Measurements from ENCODE around the gene ERVMER34-1. TPM values are rescaled to one million over a fixed set of nuclear protein-coding genes. Genes with fewer than 3 reads are reported as not detected.

ERVMER34-1 gene
- total RNA-seq, 3 donors from 2014 or later (not counting 1 experiment from before 2014, with no cell fraction given), result not detected

DNA sequence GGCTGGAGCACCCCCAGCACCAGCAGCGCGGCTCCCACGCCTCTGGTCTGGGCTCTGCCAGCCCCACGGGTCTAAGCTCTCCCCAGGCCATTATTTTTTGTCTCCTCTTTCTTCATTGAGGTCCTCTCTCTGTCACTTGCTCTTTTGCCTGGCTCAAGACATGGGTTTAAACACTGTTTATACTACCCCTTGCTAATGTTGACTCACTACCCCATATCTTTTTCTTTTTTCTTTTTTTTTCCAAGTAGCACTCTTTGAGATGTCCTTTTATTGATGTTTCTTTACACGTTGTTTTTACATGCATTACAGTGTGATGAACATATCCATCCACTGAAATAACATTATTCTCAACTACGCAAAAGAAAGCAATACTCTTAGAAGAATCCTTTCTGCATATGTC, 1.7 kb upstream of the ERVMER34-1 start:
- Histone ChIP-seq H3K36me3 (ENCODE audit: control insufficient read depth, insufficient read depth, low read length) (no peaks in the 10 kb centered on the region), H3K27ac (ENCODE audit: low read length) (no peak overlapping the region), H3K4me3 (ENCODE audit: low read length) (no peak overlapping the region), H3K27me3 (ENCODE audit: control insufficient read depth, insufficient read depth, low read length) (peaks cover 15% of the 10 kb centered on the region), H3K9me3 (ENCODE audit: control insufficient read depth, insufficient read depth, low read length) (no peaks in the 10 kb centered on the region), H3K4me1 (ENCODE audit: control insufficient read depth, insufficient read depth, low read length) (peaks cover 14% of the 10 kb centered on the region)
- TF ChIP-seq, protein P1, sequence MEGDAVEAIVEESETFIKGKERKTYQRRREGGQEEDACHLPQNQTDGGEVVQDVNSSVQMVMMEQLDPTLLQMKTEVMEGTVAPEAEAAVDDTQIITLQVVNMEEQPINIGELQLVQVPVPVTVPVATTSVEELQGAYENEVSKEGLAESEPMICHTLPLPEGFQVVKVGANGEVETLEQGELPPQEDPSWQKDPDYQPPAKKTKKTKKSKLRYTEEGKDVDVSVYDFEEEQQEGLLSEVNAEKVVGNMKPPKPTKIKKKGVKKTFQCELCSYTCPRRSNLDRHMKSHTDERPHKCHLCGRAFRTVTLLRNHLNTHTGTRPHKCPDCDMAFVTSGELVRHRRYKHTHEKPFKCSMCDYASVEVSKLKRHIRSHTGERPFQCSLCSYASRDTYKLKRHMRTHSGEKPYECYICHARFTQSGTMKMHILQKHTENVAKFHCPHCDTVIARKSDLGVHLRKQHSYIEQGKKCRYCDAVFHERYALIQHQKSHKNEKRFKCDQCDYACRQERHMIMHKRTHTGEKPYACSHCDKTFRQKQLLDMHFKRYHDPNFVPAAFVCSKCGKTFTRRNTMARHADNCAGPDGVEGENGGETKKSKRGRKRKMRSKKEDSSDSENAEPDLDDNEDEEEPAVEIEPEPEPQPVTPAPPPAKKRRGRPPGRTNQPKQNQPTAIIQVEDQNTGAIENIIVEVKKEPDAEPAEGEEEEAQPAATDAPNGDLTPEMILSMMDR (IDR thresholded peaks at IDR 0.05), result no peak
- intact Hi-C loops (cut with micrococcal nuclease), result no loop called here
- ATAC-seq (no peak), DNase-seq (no peak)
- H3K27me3 Mint-ChIP-seq (ENCODE audit: low read depth in 2 of 2), result peaks cover 39 to 58% of the 10 kb centered on the region in 2 donors
- 94% methylated on average over 5 of the region's 6 CpGs for WGBS (ENCODE audit: insufficient coverage)
- peak overlapping the region; percentile 21 for H3K4me3 Mint-ChIP-seq
- no peak overlapping the region for H3K27ac Mint-ChIP-seq
- H3K36me3 Mint-ChIP-seq, result no peaks in the 10 kb centered on the region
- H3K9me3 Mint-ChIP-seq, result no peaks in the 10 kb centered on the region
- H3K4me1 Mint-ChIP-seq, result peaks cover 6 to 7% of the 10 kb centered on the region in 2 donors

GRCh38 chr4:52751487-52751911, 274 bp upstream of the ERVMER34-1 start:
- H3K4me1 Mint-ChIP-seq, result peaks cover 6 to 7% of the 10 kb centered on the region in 2 donors
- DNase-seq, result no peak
- peak overlapping the region; percentile 1 for H3K4me3 ChIP-seq (ENCODE audit: low read length)

DNA sequence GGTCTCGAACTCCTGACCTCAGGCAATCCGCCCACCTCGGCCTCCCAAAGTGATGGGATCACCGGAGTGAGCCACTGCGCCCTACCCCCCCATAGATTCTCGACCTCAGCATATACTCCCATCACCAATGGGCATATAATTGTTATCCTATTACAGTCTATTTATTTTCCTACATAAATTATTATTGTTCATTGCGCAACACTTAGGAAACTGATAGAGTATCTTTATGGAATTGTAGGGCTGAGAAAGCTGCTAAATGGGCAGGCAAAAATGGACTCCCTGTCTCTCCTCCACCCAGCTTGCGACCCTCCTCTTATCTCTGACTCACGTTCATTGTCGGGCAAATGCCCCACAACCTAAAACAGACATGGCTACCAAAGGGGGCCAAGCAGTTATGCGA, 1.0 kb downstream of the ERVMER34-1 start:
- DNase-seq (no peak), ATAC-seq (no peak)
- Mint-ChIP-seq H3K27me3 (ENCODE audit: low read depth in 2 of 2) (peaks cover 44 to 62% of the 10 kb centered on the region in 2 donors), H3K36me3 (no peaks in the 10 kb centered on the region), H3K4me3 (peak overlapping the region; percentile 40), H3K27ac (no peak overlapping the region), H3K4me1 (peaks cover 6 to 7% of the 10 kb centered on the region in 2 donors), H3K9me3 (no peaks in the 10 kb centered on the region)
- Histone ChIP-seq H3K4me1 (ENCODE audit: control insufficient read depth, insufficient read depth, low read length) (peaks cover 14% of the 10 kb centered on the region), H3K36me3 (ENCODE audit: control insufficient read depth, insufficient read depth, low read length) (no peaks in the 10 kb centered on the region), H3K27ac (ENCODE audit: low read length) (no peak overlapping the region), H3K4me3 (ENCODE audit: low read length) (no peak overlapping the region), H3K27me3 (ENCODE audit: control insufficient read depth, insufficient read depth, low read length) (peaks cover 17% of the 10 kb centered on the region), H3K9me3 (ENCODE audit: control insufficient read depth, insufficient read depth, low read length) (no peaks in the 10 kb centered on the region)
- intact Hi-C loops (cut with micrococcal nuclease), result no loop called here
- TF ChIP-seq, protein P1 (IDR thresholded peaks at IDR 0.05), result no peak
- WGBS (ENCODE audit: insufficient coverage), result over 99% methylated on average over 10 of the region's 11 CpGs

More at GRCh38 chr4:52751487-52751911, 274 bp upstream of the ERVMER34-1 start:
- no peaks in the 10 kb centered on the region for H3K36me3 Mint-ChIP-seq
- intact Hi-C loops (cut with micrococcal nuclease), result no loop called here
- H3K4me1 ChIP-seq (ENCODE audit: control insufficient read depth, insufficient read depth, low read length), result peaks cover 14% of the 10 kb centered on the region
- H3K27me3 ChIP-seq (ENCODE audit: control insufficient read depth, insufficient read depth, low read length), result peaks cover 15% of the 10 kb centered on the region
- no peaks in the 10 kb centered on the region for H3K9me3 Mint-ChIP-seq
- H3K27me3 Mint-ChIP-seq (ENCODE audit: low read depth in 2 of 2), result peaks cover 42 to 58% of the 10 kb centered on the region in 2 donors
- TF ChIP-seq, protein P1 (IDR thresholded peaks at IDR 0.05), result no peak
- no peak overlapping the region for H3K27ac Mint-ChIP-seq
- H3K9me3 ChIP-seq (ENCODE audit: control insufficient read depth, insufficient read depth, low read length), result no peaks in the 10 kb centered on the region
- peak in 1 of 3 donors; percentile 20 for ATAC-seq
- peak overlapping the region; percentile 65 for H3K4me3 Mint-ChIP-seq
- WGBS (ENCODE audit: insufficient coverage), result 11% methylated on average over 26 of the region's 26 CpGs
- H3K36me3 ChIP-seq (ENCODE audit: control insufficient read depth, insufficient read depth, low read length), result no peaks in the 10 kb centered on the region
- no peak overlapping the region for H3K27ac ChIP-seq (ENCODE audit: low read length)

GRCh38 chr4:52748432-52748831, 2.8 kb downstream of the ERVMER34-1 start:
- Mint-ChIP-seq H3K4me3 (no peak overlapping the region), H3K4me1 (peaks cover 6 to 7% of the 10 kb centered on the region in 2 donors), H3K27me3 (ENCODE audit: low read depth in 2 of 2) (peaks cover 38 to 53% of the 10 kb centered on the region in 2 donors), H3K36me3 (no peaks in the 10 kb centered on the region), H3K27ac (no peak overlapping the region), H3K9me3 (no peaks in the 10 kb centered on the region)
- H3K36me3 ChIP-seq (ENCODE audit: control insufficient read depth, insufficient read depth, low read length), result no peaks in the 10 kb centered on the region
- WGBS (ENCODE audit: insufficient coverage), result 94% methylated on average over 5 of the region's 6 CpGs
- H3K4me3 ChIP-seq (ENCODE audit: low read length), result no peak overlapping the region
- H3K27me3 ChIP-seq (ENCODE audit: control insufficient read depth, insufficient read depth, low read length), result peaks cover 20% of the 10 kb centered on the region
- ATAC-seq (no peak), DNase-seq (no peak)
- TF ChIP-seq, protein P1 (IDR thresholded peaks at IDR 0.05), result no peak
- H3K27ac ChIP-seq (ENCODE audit: low read length), result no peak overlapping the region
- H3K4me1 ChIP-seq (ENCODE audit: control insufficient read depth, insufficient read depth, low read length), result peaks cover 14% of the 10 kb centered on the region
- no peaks in the 10 kb centered on the region for H3K9me3 ChIP-seq (ENCODE audit: control insufficient read depth, insufficient read depth, low read length)
- intact Hi-C loops (cut with micrococcal nuclease), result no loop called here
